HepG2 (cell line): ENCODE data around the gene TBC1D7. TPM values are rescaled to one million over a fixed set of nuclear protein-coding genes. Genes with fewer than 3 reads are reported as not detected.

Source experiments
- ATAC-seq: fragments of 200-7000 bp; cut with Tn5 transposase; 3 replicates; pipeline ENCODE4 v1.9.1; 2020; ENCODE audit warnings: mild to moderate bottlenecking, moderate library complexity
- BruUV-seq: library from RNA; stranded (reverse); fragments of 400-500 nt; replicated peaks from 2 replicates; lab custom pipeline; 2021; lab: Mats Ljungman, UMichigan
- CTCF ChIA-PET: fragments of 300-600 bp; formaldehyde crosslinking; extraction: SDS; loops from one replicate; lab custom pipeline; 2021; ENCODE audit warnings: low total read pairs, inconsistent platforms, low intra/inter-chr PET ratio; lab: Yijun Ruan, JAX
- POLR2A ChIA-PET: fragments of 350-600 bp; sonication (Branson Sonifier 250); formaldehyde crosslinking; loops from one replicate; lab custom pipeline; 2020; ENCODE audit warnings: antibody characterized with exemption, inconsistent platforms; lab: Yijun Ruan, JAX
- DNase-seq: peaks from one replicate; pipeline ENCODE4 v3.0.0-alpha.2; 2015; ENCODE audit warnings: low spot score
- FAIRE-seq: peaks from 3 replicates; lab custom pipeline; 2011; peaks lifted over from hg19 to GRCh38; lab: Jason Lieb, UNC
- H2AFZ ChIP-seq: one replicate; pipeline ENCODE4 v1.6.1; 2011; ENCODE audit warnings: low read length, inconsistent platforms
- H3K27ac ChIP-seq: fragments of 300-600 bp; 3 replicates; pipeline ENCODE4 v1.8.0; 2011; ENCODE audit warnings: mixed run types, mild to moderate bottlenecking, mixed read lengths, low read length, inconsistent platforms; ENCODE audit not compliant: insufficient read depth; ENCODE audit errors: extremely low read length
- H3K27me3 ChIP-seq, 2 experiments: fragments of 200-600 bp in 1 of 2; 2 replicates in 1 of 2; 3 replicates in 1 of 2; pipeline versions ENCODE4 v1.6.0 to v1.8.0; 2011; ENCODE audit warnings: low read length in 2 of 2, mild to moderate bottlenecking in 2 of 2, moderate library complexity in 2 of 2, inconsistent platforms in 1 of 2; ENCODE audit not compliant: insufficient read depth in 2 of 2, control insufficient read depth in 1 of 2
- H3K36me3 ChIP-seq, 2 experiments: fragments of 200-600 bp in 1 of 2; replicated peaks in 1 of 2; 2 replicates in 1 of 2; 3 replicates in 1 of 2; pipeline versions ENCODE4 v1.5.1 to v1.8.0; 2011; ENCODE audit warnings: low read length in 2 of 2, inconsistent platforms in 1 of 2; ENCODE audit not compliant: insufficient read depth in 2 of 2, control insufficient read depth in 1 of 2
- H3K4me1 ChIP-seq: 2 replicates; pipeline ENCODE4 v1.5.1; 2012; ENCODE audit warnings: low read length, inconsistent platforms; ENCODE audit not compliant: insufficient read depth
- H3K4me2 ChIP-seq: 2 replicates; pipeline ENCODE4 v1.6.0; 2011; ENCODE audit warnings: low read depth, low read length, inconsistent platforms
- H3K4me3 ChIP-seq, 3 experiments: fragments of 200-600 bp in 1 of 3; sonication (generic), shearing (Covaris generic) in 1 of 3; replicated peaks in 1 of 3; 2 replicates each; pipeline ENCODE4 v1.5.1; 2011 to 2016; ENCODE audit warnings: low read length in 3 of 3, inconsistent platforms in 2 of 3, low read depth in 2 of 3, mild to moderate bottlenecking in 2 of 3, control low read depth in 1 of 3, mixed read lengths in 1 of 3; ENCODE audit not compliant: insufficient read depth in 1 of 3
- H3K79me2 ChIP-seq: one replicate; pipeline ENCODE4 v1.6.1; 2011; ENCODE audit warnings: low read length, inconsistent platforms; ENCODE audit not compliant: insufficient read depth
- H3K9ac ChIP-seq: 2 replicates; pipeline ENCODE4 v1.6.0; 2011; ENCODE audit warnings: mild to moderate bottlenecking, low read depth, low read length, inconsistent platforms; ENCODE audit not compliant: insufficient read depth
- H3K9me3 ChIP-seq: 2 replicates; pipeline ENCODE4 v1.5.1; 2012; ENCODE audit warnings: mild to moderate bottlenecking, low read length
- H4K20me1 ChIP-seq: 2 replicates; pipeline ENCODE4 v1.6.0; 2011; ENCODE audit warnings: inconsistent platforms, mild to moderate bottlenecking, low read length, moderate library complexity; ENCODE audit not compliant: insufficient read depth
- CCDC6 ChIP-seq: sonication (generic); formaldehyde crosslinking; IDR thresholded peaks from 2 replicates; pipeline ENCODE4 v1.8.1; 2022; ENCODE audit warnings: mild to moderate bottlenecking, missing genetic modification reagents, moderate library complexity
- FOXP4 ChIP-seq: sonication (generic); formaldehyde crosslinking; IDR thresholded peaks from 2 replicates; pipeline ENCODE4 v1.4.0; 2020; ENCODE audit warnings: missing genetic modification reagents
- IKZF5 ChIP-seq: IDR thresholded peaks from 2 replicates; pipeline ENCODE4 v1.6.1; 2018; ENCODE audit warnings: missing genetic modification reagents, mild to moderate bottlenecking, missing compliant biosample characterization
- KLF9 ChIP-seq: IDR thresholded peaks from 2 replicates; pipeline ENCODE4 v1.6.1; 2016; ENCODE audit warnings: low read depth
- MAFG ChIP-seq: sonication (generic); formaldehyde crosslinking; IDR thresholded peaks from 2 replicates; pipeline ENCODE4 v1.5.1; 2020; ENCODE audit warnings: mild to moderate bottlenecking, missing genetic modification reagents
- RAD21 ChIP-seq: fragments of 450-650 bp; formaldehyde crosslinking; IDR thresholded peaks from 2 replicates; pipeline ENCODE4 v1.5.0; 2020; ENCODE audit warnings: mild to moderate bottlenecking
- TFAP4 ChIP-seq: sonication (generic); IDR thresholded peaks from 2 replicates; pipeline ENCODE4 v1.6.1; 2016; ENCODE audit warnings: low read depth, borderline replicate concordance
- ZMAT3 ChIP-seq: sonication (generic); formaldehyde crosslinking; conservative IDR thresholded peaks from 2 replicates; pipeline ENCODE4 v1.7.0; 2021; ENCODE audit warnings: missing genetic modification reagents
- ZNF253 ChIP-seq: sonication (generic); formaldehyde crosslinking; IDR thresholded peaks from 2 replicates; pipeline ENCODE4 v1.8.0; 2022; ENCODE audit warnings: mild to moderate bottlenecking, missing genetic modification reagents, borderline replicate concordance
- ZNF317 ChIP-seq: sonication (generic); formaldehyde crosslinking; IDR thresholded peaks from 2 replicates; pipeline ENCODE4 v1.5.0; 2020; ENCODE audit warnings: mild to moderate bottlenecking, missing genetic modification reagents
- ZSCAN29 ChIP-seq: sonication (generic); formaldehyde crosslinking; conservative IDR thresholded peaks from 2 replicates; pipeline ENCODE4 v1.4.0; 2020; ENCODE audit warnings: mild to moderate bottlenecking, missing genetic modification reagents
- WGBS: methylation state at CpG from one replicate; pipeline ENCODE4 v1.1.6; 2017; ENCODE audit warnings: low lambda C conversion rate; 5-methylcytosine and 5-hydroxymethylcytosine counted together
- in situ Hi-C: cut with HindIII; loops from 2 replicates; pipeline ENCODE4 v1.10.0; 2017; ENCODE audit warnings: low pct_unique_long_range_greater_than_20kb; ENCODE audit not compliant: extremely low pct_ligation_motif_present
- intact Hi-C: fragments of 100-400 bp; cut with micrococcal nuclease; formaldehyde crosslinking; loops from one replicate; pipeline ENCODE4 v1.10.0; 2022; ENCODE audit not compliant: unreplicated experiment
- polyA plus RNA-seq, 8 experiments: library from polyadenylated mRNA; depleted of rRNA in 3 of 8; stranded (reverse) in 7 of 8; unstranded in 1 of 8; fragments of >200 nt; fragmentation: Illumina TruSeq in 4 of 8; extraction: Trizol in 4 of 8; gene quantifications; 2 replicates each; pipeline versions ENCODE4 v1.2.1 to v1.2.3, GENCODE V29; 2011 to 2016; ENCODE audit warnings: low read depth in 4 of 8, missing spikeins in 1 of 8, mixed read lengths in 1 of 8; ENCODE audit not compliant: insufficient read depth in 1 of 8
- total RNA-seq, 5 experiments: library from RNA; depleted of rRNA; stranded (reverse); fragments of >200 nt; fragmentation: Illumina TruSeq; extraction: Trizol; gene quantifications; 2 replicates each; pipeline ENCODE4 v1.2.3, GENCODE V29; 2016; ENCODE audit warnings: low read depth in 1 of 5

TBC1D7 gene
- total and polyA plus RNA-seq, 2 of the 13 experiments (the other 11 are each of a cell fraction or from before 2014, with no cell fraction given): 23.3 to 30.8 TPM

GRCh38 chr6:13367396-13367795 lies 39.1 kb upstream of the TBC1D7 start (continued):
- no peak for TF ChIP-seq TFAP4

- Histone ChIP-seq H3K36me3 (peaks cover 0 to 3% of the 10 kb centered on the region in 2 experiments; a peak in 2 of 5 replicates), H3K9me3 (no peaks in the 10 kb centered on the region), H3K27ac (no peak overlapping the region)
- WGBS: 99% methylated on average over 37 of the region's 39 CpGs
- intact Hi-C loops: no loop called here
- TF ChIP-seq FOXP4: no peak
- TF ChIP-seq ZNF317 (CRISPR knock-in tag): no peak
- TF ChIP-seq IKZF5 (CRISPR knock-in tag): no peak
- TF ChIP-seq ZMAT3 (CRISPR knock-in tag): no peak
- TF ChIP-seq KLF9 (CRISPR knock-in tag): no peak
- no peak for TF ChIP-seq ZSCAN29 (CRISPR knock-in tag)
- no peak for TF ChIP-seq ZNF253 (CRISPR knock-in tag)
- TF ChIP-seq CCDC6 (CRISPR knock-in tag): no peak
- no peak for TF ChIP-seq MAFG (CRISPR knock-in tag)
- TF ChIP-seq RAD21 (CRISPR knock-in tag): no peak
- TF ChIP-seq, all 625 proteins: peak for 0
- Histone ChIP-seq H2AFZ (no peak overlapping the region), H4K20me1 (no peaks in the 10 kb centered on the region; the same call in 1 of the 2 replicates), H3K79me2 (no peaks in the 10 kb centered on the region), H3K4me1 (peaks cover 4% of the 10 kb centered on the region), H3K4me3 (no peak overlapping the region), H3K27me3 (no peaks in the 10 kb centered on the region), H3K9ac (no peak overlapping the region), H3K4me2 (no peak overlapping the region)
- ATAC-seq (no peak), DNase-seq (no peak), FAIRE-seq (no peak)
- CTCF ChIA-PET: no interaction called here
- no TSS peak for BruUV-seq
- POLR2A ChIA-PET: no interaction called here
- in situ Hi-C loops: no loop called here
Measured at GRCh38 chr6:13365320-13365719, 37.0 kb upstream of the TBC1D7 start.
